Mononuclear cell (primary cell): ENCODE measurements around the gene IL36A. TPM values are rescaled to one million over a fixed set of nuclear protein-coding genes. Genes with fewer than 3 reads are reported as not detected.

Experiments used
- H3K27me3 ChIP-seq: 2 replicates; pipeline ENCODE4 v1.6.0; 2011; ENCODE audit warnings: low read length, control low read depth; ENCODE audit not compliant: insufficient read depth
- H3K4me1 ChIP-seq: 2 replicates; pipeline ENCODE4 v1.5.1; 2011; ENCODE audit warnings: mild to moderate bottlenecking, low read length, control low read depth; ENCODE audit not compliant: insufficient read depth
- H3K4me3 ChIP-seq: 2 replicates; pipeline ENCODE4 v1.5.1; 2011; ENCODE audit warnings: mild to moderate bottlenecking, low read length, moderate library complexity
- H3K9me3 ChIP-seq: 2 replicates; pipeline ENCODE4 v1.5.1; 2011; ENCODE audit warnings: low read depth, mild to moderate bottlenecking, control low read depth, low read length
- total RNA-seq: library from RNA; depleted of rRNA; stranded (reverse); fragments of >200 nt; gene quantifications from one replicate; pipeline ENCODE4 v1.2.3, GENCODE V29; 2012

IL36A gene
- total RNA-seq, 1 donor = not detected

GRCh38 chr2:112993831-112994230 is 11.4 kb upstream of the IL36A start:
- H3K27me3 ChIP-seq = peaks cover 4% of the 10 kb centered on the region
- no peak overlapping the region for H3K4me3 ChIP-seq
- peaks cover 13% of the 10 kb centered on the region for H3K4me1 ChIP-seq
- H3K9me3 ChIP-seq = peaks cover 18% of the 10 kb centered on the region

GRCh38 chr2:112994648-112995047 is 10.6 kb upstream of the IL36A start:
- peaks cover 13% of the 10 kb centered on the region for H3K4me1 ChIP-seq
- H3K27me3 ChIP-seq = peaks cover 4% of the 10 kb centered on the region
- no peak overlapping the region for H3K4me3 ChIP-seq
- peaks cover 20% of the 10 kb centered on the region for H3K9me3 ChIP-seq

GRCh38 chr2:112995346-112995920 is 9.8 kb upstream of the IL36A start:
- peaks cover 4% of the 10 kb centered on the region for H3K27me3 ChIP-seq
- peaks cover 28% of the 10 kb centered on the region for H3K9me3 ChIP-seq
- peaks cover 13% of the 10 kb centered on the region for H3K4me1 ChIP-seq
- H3K4me3 ChIP-seq = no peak overlapping the region

DNA sequence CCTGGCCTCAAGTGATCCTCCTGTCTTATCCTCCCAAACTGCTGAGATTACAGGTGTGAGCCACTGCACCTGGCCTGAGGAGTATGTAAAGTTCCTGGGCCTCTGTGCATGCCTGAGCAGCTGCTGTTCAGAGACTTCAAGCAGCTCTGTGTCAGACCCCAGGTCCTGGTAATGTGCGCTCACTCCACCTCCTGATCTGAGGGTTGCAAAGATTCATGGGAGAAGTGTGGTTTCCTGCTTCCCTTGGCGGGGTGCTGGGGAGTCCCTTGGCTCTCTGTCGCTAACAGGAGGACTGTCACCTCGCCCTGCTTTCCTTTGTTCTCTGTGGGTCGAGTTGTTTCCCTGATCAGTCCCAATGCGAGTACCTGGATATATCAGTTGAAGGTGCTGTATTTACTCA is 8.6 kb upstream of the IL36A start:
- Histone ChIP-seq H3K4me3 (no peak overlapping the region), H3K4me1 (peaks cover 13% of the 10 kb centered on the region), H3K9me3 (peaks cover 32% of the 10 kb centered on the region), H3K27me3 (peaks cover 4% of the 10 kb centered on the region)

- H3K4me1 ChIP-seq = peaks cover 13% of the 10 kb centered on the region
- H3K27me3 ChIP-seq = peaks cover 4% of the 10 kb centered on the region
- H3K4me3 ChIP-seq = no peak overlapping the region
- H3K9me3 ChIP-seq = peaks cover 27% of the 10 kb centered on the region
These were observed 8.1 kb upstream of the IL36A start for GRCh38 chr2:112997151-112997550.

DNA sequence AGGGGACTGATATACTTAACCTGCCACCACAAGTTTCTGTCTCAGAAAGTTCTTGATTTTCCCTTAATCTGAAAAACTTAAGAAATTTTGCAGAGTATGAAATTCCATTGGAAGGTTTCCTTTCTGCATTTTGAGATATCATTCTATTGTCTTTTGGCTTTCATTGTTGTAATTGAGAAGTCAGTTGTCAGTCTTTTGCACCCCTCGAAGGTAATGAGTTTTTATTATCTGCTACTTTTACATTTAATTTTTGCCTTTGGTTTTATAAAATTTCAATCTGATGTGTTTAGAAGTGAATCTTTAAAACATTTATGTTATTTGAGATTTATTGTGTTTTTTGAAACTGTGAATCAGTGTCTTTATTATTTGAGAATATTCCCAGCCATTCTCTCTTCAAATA is 4.8 kb upstream of the IL36A start:
- Histone ChIP-seq H3K4me1 (peaks cover 13% of the 10 kb centered on the region), H3K9me3 (peaks cover 19% of the 10 kb centered on the region), H3K4me3 (no peak overlapping the region), H3K27me3 (no peaks in the 10 kb centered on the region)

GRCh38 chr2:113002677-113003076 is 2.6 kb upstream of the IL36A start:
- no peaks in the 10 kb centered on the region for H3K4me1 ChIP-seq
- peaks cover 19% of the 10 kb centered on the region for H3K9me3 ChIP-seq
- no peak overlapping the region for H3K4me3 ChIP-seq
- no peaks in the 10 kb centered on the region for H3K27me3 ChIP-seq

GRCh38 chr2:113007250-113007649 is 2.0 kb downstream of the IL36A start:
- Histone ChIP-seq H3K4me3 (no peak overlapping the region), H3K27me3 (no peaks in the 10 kb centered on the region), H3K9me3 (no peaks in the 10 kb centered on the region), H3K4me1 (no peaks in the 10 kb centered on the region)

GRCh38 chr2:113009622-113010021 is 4.4 kb downstream of the IL36A start:
- H3K4me1 ChIP-seq = no peaks in the 10 kb centered on the region
- no peak overlapping the region for H3K4me3 ChIP-seq
- H3K9me3 ChIP-seq = no peaks in the 10 kb centered on the region
- no peaks in the 10 kb centered on the region for H3K27me3 ChIP-seq

GRCh38 chr2:113010088-113010487 is 4.8 kb downstream of the IL36A start:
- Histone ChIP-seq H3K4me3 (no peak overlapping the region), H3K9me3 (no peaks in the 10 kb centered on the region), H3K27me3 (no peaks in the 10 kb centered on the region), H3K4me1 (no peaks in the 10 kb centered on the region)

GRCh38 chr2:113011108-113011507 is 5.8 kb downstream of the IL36A start:
- H3K27me3 ChIP-seq = no peaks in the 10 kb centered on the region
- no peaks in the 10 kb centered on the region for H3K4me1 ChIP-seq
- H3K9me3 ChIP-seq = no peaks in the 10 kb centered on the region
- H3K4me3 ChIP-seq = no peak overlapping the region

DNA sequence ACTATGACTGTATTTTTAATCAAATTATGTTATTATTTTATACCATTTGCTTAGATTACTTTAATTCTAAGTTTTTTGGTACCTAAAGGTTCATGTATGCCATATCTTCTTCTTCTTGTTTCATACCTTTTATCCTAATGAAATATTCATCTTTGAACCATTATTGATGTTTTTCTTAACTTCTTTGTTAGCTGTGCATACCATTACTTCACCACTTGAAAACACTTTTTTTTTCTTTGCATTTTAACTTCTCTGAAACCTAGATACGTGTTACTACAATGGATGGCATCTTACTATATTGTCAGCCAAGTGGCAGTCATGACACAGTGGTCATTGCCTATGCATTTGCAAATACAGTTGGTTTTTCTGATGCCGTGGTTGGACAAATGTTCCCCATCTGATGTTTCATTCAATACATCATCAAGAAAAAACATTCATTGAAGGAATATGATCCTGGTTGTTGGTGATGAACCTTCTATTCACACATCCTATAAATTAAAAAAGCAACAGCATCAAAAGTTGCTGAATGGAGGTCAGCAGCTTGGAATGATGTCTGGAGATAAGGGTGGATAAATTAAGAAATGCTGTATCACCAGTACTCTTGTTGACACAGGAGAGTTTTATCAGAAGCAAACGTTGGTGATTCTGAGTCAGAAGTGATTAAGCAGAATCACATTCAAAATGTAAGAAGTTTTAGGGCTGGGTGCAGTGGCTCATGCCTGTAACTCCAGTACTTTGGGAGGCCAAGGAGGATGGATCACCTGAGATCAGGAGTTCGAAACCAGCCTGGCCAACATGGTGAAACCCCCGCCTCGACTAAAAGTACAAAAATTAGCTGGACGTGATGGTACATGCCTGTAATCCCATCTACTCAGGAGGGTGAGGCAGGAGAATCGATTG is 7.4 kb downstream of the IL36A start:
- H3K9me3 ChIP-seq = no peaks in the 10 kb centered on the region
- no peaks in the 10 kb centered on the region for H3K4me1 ChIP-seq
- no peaks in the 10 kb centered on the region for H3K27me3 ChIP-seq
- H3K4me3 ChIP-seq = no peak overlapping the region

DNA sequence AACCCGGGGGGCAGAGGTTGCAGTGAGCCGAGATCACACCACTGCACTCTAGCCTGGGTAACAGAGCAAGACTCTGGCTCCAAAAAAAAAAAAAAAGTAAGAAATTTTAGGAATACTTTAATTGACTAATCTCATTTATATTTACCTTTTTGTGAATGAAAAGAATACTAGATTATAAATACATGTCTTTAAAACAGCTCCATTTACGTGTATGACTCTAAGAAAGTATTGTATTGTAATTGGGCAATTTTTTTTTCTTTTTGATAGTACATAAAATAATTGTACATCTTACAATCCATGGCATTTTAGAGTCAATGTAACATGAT is 8.0 kb downstream of the IL36A start:
- H3K9me3 ChIP-seq = no peaks in the 10 kb centered on the region
- no peaks in the 10 kb centered on the region for H3K27me3 ChIP-seq
- H3K4me3 ChIP-seq = no peak overlapping the region
- no peaks in the 10 kb centered on the region for H3K4me1 ChIP-seq

DNA sequence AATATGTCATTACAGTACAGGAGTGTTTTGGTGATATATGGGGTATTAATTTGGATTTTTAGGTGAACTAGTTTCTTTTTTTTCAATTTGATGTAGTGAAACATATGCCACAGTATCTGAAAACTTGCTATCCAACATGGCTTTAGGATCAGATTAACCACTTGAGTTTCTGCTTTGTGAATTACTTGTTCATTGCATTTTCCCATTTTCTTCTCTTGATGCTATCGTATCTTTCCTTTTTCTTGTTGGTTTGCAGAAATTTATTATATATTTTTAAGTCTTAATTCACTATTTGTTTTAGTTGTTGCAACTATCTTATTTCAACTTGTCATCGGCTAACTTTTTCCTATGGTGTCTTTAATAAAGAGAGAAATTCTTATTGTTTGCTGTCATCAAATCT is 8.8 kb downstream of the IL36A start:
- Histone ChIP-seq H3K4me3 (no peak overlapping the region), H3K27me3 (no peaks in the 10 kb centered on the region), H3K9me3 (no peaks in the 10 kb centered on the region), H3K4me1 (no peaks in the 10 kb centered on the region)

DNA sequence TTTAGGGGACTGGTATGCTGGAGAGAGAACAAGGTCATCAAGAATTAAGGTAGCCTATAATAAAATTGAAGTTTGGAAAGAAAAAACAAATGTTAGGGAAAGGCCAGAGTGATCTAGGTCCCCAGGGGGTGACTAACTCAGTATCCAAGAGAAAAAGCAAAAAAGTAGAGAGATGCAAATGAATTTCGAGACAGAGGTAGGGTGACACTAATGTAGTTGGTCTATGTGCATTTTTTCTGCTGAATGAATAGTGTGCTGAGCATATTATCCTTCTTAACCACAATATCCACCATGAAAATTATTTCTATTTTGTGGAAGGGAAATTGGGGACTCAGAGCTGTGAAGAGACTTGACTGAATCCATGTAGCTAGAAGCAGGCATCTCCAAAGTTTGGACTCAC is 9.8 kb downstream of the IL36A start:
- Histone ChIP-seq H3K27me3 (no peaks in the 10 kb centered on the region), H3K4me3 (no peak overlapping the region), H3K4me1 (no peaks in the 10 kb centered on the region), H3K9me3 (no peaks in the 10 kb centered on the region)

DNA sequence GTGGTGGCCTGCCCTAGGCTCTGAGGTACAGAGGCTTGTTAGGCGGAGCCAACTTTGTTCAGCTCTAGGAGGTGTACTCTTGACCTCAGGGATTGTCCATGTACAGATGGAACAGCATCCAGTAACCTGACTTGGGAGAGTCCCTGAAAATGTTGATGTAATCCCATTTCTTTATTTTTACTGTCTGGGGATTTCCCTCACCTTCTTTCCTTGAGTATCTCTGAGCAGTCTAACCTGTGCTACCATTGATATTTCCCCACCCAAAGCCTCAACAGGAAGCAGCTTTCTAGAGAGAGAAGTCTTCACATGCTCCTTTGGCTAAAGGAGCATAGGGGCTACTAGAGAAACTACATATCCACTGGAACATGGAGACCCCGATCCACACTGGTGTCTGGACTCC is 10.4 kb downstream of the IL36A start:
- Histone ChIP-seq H3K4me3 (no peak overlapping the region), H3K9me3 (no peaks in the 10 kb centered on the region), H3K4me1 (no peaks in the 10 kb centered on the region), H3K27me3 (no peaks in the 10 kb centered on the region)
